H1 (cell line): ENCODE results near the gene CNST. TPM values are rescaled to one million over a fixed set of nuclear protein-coding genes. Genes with fewer than 3 reads are reported as not detected.

Experiments
- ASH2L ChIP-seq: fragments of 200-600, 300-600 bp; sonication (generic); IDR thresholded peaks from one replicate; pipeline ENCODE4 v1.7.1; 2017; ENCODE audit warnings: low read length
- CBX8 ChIP-seq: fragments of 300-800, 300-1000 bp; sonication (generic); IDR thresholded peaks from 2 replicates; pipeline ENCODE4 v1.7.1; 2016; ENCODE audit warnings: low read depth, low read length, borderline replicate concordance
- CHD7 ChIP-seq: fragments of 300-600 bp; sonication (generic); IDR thresholded peaks from 2 replicates; pipeline ENCODE4 v1.7.1; 2012; ENCODE audit warnings: low read length, moderate library complexity, mild to moderate bottlenecking, inconsistent platforms; ENCODE audit not compliant: insufficient replicate concordance
- CREB1 ChIP-seq: IDR thresholded peaks from 2 replicates; pipeline ENCODE4 v1.6.1; 2012; ENCODE audit warnings: inconsistent platforms
- CTBP2 ChIP-seq: IDR thresholded peaks from 2 replicates; pipeline ENCODE4 v1.7.0; 2011; ENCODE audit warnings: borderline replicate concordance, mild to moderate bottlenecking, moderate library complexity, mixed read lengths, low read length; ENCODE audit not compliant: insufficient read depth, insufficient read length
- GTF2F1 ChIP-seq: IDR thresholded peaks from 2 replicates; pipeline ENCODE4 v1.6.1; 2012; ENCODE audit warnings: low read depth, low read length, improper control_type of control experiment, borderline replicate concordance
- KDM5A ChIP-seq: fragments of 200-600 bp; IDR thresholded peaks from 2 replicates; pipeline ENCODE4 v1.7.1; 2012; ENCODE audit warnings: mild to moderate bottlenecking, low read length, inconsistent platforms, mixed read lengths
- RNF2 ChIP-seq: fragments of 200-900, 300-1000 bp; sonication (generic); IDR thresholded peaks from 2 replicates; pipeline ENCODE4 v1.7.1; 2016; ENCODE audit warnings: borderline replicate concordance, low read depth, mild to moderate bottlenecking, antibody characterized with exemption, low read length; ENCODE audit not compliant: poor library complexity, severe bottlenecking; ENCODE audit errors: missing control alignments
- TEAD4 ChIP-seq: IDR thresholded peaks from 2 replicates; pipeline ENCODE4 v1.6.1; 2012; ENCODE audit warnings: low read depth, low read length, inconsistent platforms, mixed read lengths
- USF2 ChIP-seq: IDR thresholded peaks from 2 replicates; pipeline ENCODE4 v1.6.1; 2011; ENCODE audit warnings: low read length, improper control_type of control experiment
- polyA plus RNA-seq, 7 experiments: library from polyadenylated mRNA; depleted of rRNA in 3 of 7; stranded (reverse) in 5 of 7; unstranded in 2 of 7; fragments of >200 nt in 5 of 7; fragments of 200-250 nt in 2 of 7; gene quantifications; 1 replicate in 5 of 7; 2 replicates in 1 of 7; 4 replicates in 1 of 7; pipeline versions ENCODE4 v1.2.1 to v1.2.3, GENCODE V29; 2011 to 2013; ENCODE audit warnings: missing spikeins in 2 of 7, mixed read lengths in 2 of 7
- total RNA-seq: library from RNA; stranded (reverse); fragmentation: NEBNext Ultra II Directional; extraction: Animal tissue kit (Norgen Biotek cat#: 25700); gene quantifications from 2 replicates; pipeline ENCODE4 v1.2.1, GENCODE V29; 2021

Gene CNST
- total and polyA plus RNA-seq, 2 of the 8 experiments (the other 6 are each of a cell fraction or from before 2014, with no cell fraction given): 5.3 to 21.3 TPM

GRCh38 chr1:246695136-246695535 is 128.9 kb downstream of the CNST start (continued):
- TF ChIP-seq CHD7 (no peak), RNF2 (no peak), ASH2L (no peak), CTBP2 (no peak), CBX8 (no peak), USF2 (no peak), TEAD4 (no peak), KDM5A (no peak), CREB1 (no peak), GTF2F1 (no peak)
